HEK293 (cell line): ENCODE measurements around the gene MYOZ1.

Source experiments
- CTCF ChIA-PET: fragments of 350-600 bp; formaldehyde crosslinking; extraction: SDS; loops from one replicate; lab custom pipeline; 2021; ENCODE audit warnings: antibody characterized with exemption; lab: Yijun Ruan, JAX
- POLR2A ChIA-PET: fragments of 300-600 bp; formaldehyde crosslinking; extraction: SDS; loops from one replicate; lab custom pipeline; 2020; ENCODE audit warnings: antibody characterized with exemption, inconsistent platforms; lab: Yijun Ruan, JAX
- H3K27ac ChIP-seq: fragments of 200-500 bp; sonication (Bioruptor generic); 2 replicates; pipeline ENCODE4 v1.5.1; 2014; ENCODE audit warnings: low read depth, low read length, control low read depth, inconsistent platforms; ENCODE audit errors: extremely low read depth
- H3K36me3 ChIP-seq, 2 experiments: fragments of 200-500 bp in 1 of 2; sonication (Bioruptor generic) in 1 of 2; 1 replicate in 1 of 2; 2 replicates in 1 of 2; pipeline ENCODE4 v1.5.1; 2014 to 2017; ENCODE audit warnings: inconsistent platforms in 2 of 2, low read length in 2 of 2; ENCODE audit not compliant: control insufficient read depth in 2 of 2, insufficient read depth in 1 of 2
- H3K4me1 ChIP-seq: fragments of 200-500 bp; sonication (Bioruptor generic); 2 replicates; pipeline ENCODE4 v1.5.1; 2014; ENCODE audit warnings: mild to moderate bottlenecking, low read length, inconsistent platforms; ENCODE audit not compliant: control insufficient read depth, insufficient read depth
- H3K4me3 ChIP-seq: 2 replicates; pipeline ENCODE4 v1.5.1; 2011; ENCODE audit warnings: low read depth, mild to moderate bottlenecking, control low read depth, low read length, moderate library complexity
- H3K9me3 ChIP-seq: fragments of 200-500 bp; sonication (Bioruptor generic); 2 replicates; pipeline ENCODE4 v1.5.1; 2014; ENCODE audit warnings: low read depth, low read length, inconsistent platforms; ENCODE audit not compliant: control insufficient read depth, insufficient read depth
- BCL11B ChIP-seq: fragments of 450-650 bp; formaldehyde crosslinking; IDR thresholded peaks from 2 replicates; pipeline ENCODE4 v1.5.1; 2016; ENCODE audit warnings: low read depth, missing biosample characterization, missing genetic modification characterization
- GFI1B ChIP-seq: fragments of 450-650 bp; formaldehyde crosslinking; IDR thresholded peaks from 2 replicates; pipeline ENCODE4 v1.5.1; 2016; ENCODE audit warnings: missing biosample characterization, missing genetic modification characterization
- GLIS1 ChIP-seq: fragments of 450-650 bp; formaldehyde crosslinking; IDR thresholded peaks from 2 replicates; pipeline ENCODE4 v1.5.1; 2016; ENCODE audit warnings: missing biosample characterization, missing genetic modification characterization
- KLF9 ChIP-seq: fragments of 450-650 bp; formaldehyde crosslinking; IDR thresholded peaks from 2 replicates; pipeline ENCODE4 v1.5.1; 2016; ENCODE audit warnings: missing biosample characterization, missing genetic modification characterization, low read depth
- MYNN ChIP-seq: fragments of 450-650 bp; formaldehyde crosslinking; IDR thresholded peaks from 2 replicates; pipeline ENCODE4 v1.5.1; 2016; ENCODE audit warnings: missing biosample characterization, missing genetic modification characterization, borderline replicate concordance
- REPIN1 ChIP-seq: fragments of 450-650 bp; formaldehyde crosslinking; IDR thresholded peaks from 2 replicates; pipeline ENCODE4 v1.5.1; 2017; ENCODE audit warnings: missing biosample characterization, missing genetic modification characterization, low read depth
- SP2 ChIP-seq: fragments of 450-650 bp; formaldehyde crosslinking; IDR thresholded peaks from 2 replicates; pipeline ENCODE4 v1.5.1; 2016; ENCODE audit warnings: missing biosample characterization, missing genetic modification characterization
- YY2 ChIP-seq: fragments of 450-650 bp; formaldehyde crosslinking; IDR thresholded peaks from 2 replicates; pipeline ENCODE4 v1.5.1; 2016; ENCODE audit warnings: missing biosample characterization, missing genetic modification characterization
- ZBTB1 ChIP-seq: fragments of 450-650 bp; formaldehyde crosslinking; IDR thresholded peaks from 2 replicates; pipeline ENCODE4 v1.5.1; 2016; ENCODE audit warnings: missing biosample characterization, missing genetic modification characterization
- ZBTB8A ChIP-seq: fragments of 450-650 bp; formaldehyde crosslinking; IDR thresholded peaks from 2 replicates; pipeline ENCODE4 v1.5.1; 2016; ENCODE audit warnings: missing biosample characterization, missing genetic modification characterization
- ZNF214 ChIP-seq: fragments of 450-650 bp; formaldehyde crosslinking; IDR thresholded peaks from 2 replicates; pipeline ENCODE4 v1.5.1; 2017; ENCODE audit warnings: missing biosample characterization, mild to moderate bottlenecking, missing genetic modification characterization, borderline replicate concordance
- ZNF23 ChIP-seq: fragments of 450-650 bp; formaldehyde crosslinking; IDR thresholded peaks from 2 replicates; pipeline ENCODE4 v1.5.1; 2016; ENCODE audit warnings: missing biosample characterization, missing genetic modification characterization, borderline replicate concordance
- ZNF292 ChIP-seq: fragments of 450-650 bp; formaldehyde crosslinking; IDR thresholded peaks from 2 replicates; pipeline ENCODE4 v1.5.1; 2016; ENCODE audit warnings: low read depth, missing biosample characterization, missing genetic modification characterization, borderline replicate concordance
- ZNF521 ChIP-seq: fragments of 450-650 bp; formaldehyde crosslinking; IDR thresholded peaks from 2 replicates; pipeline ENCODE4 v1.5.1; 2017; ENCODE audit warnings: missing biosample characterization, mild to moderate bottlenecking, missing genetic modification characterization
- ZNF555 ChIP-seq: fragments of 450-650 bp; formaldehyde crosslinking; conservative IDR thresholded peaks from 2 replicates; pipeline ENCODE4 v1.5.1; 2017; ENCODE audit warnings: missing biosample characterization, mild to moderate bottlenecking, missing genetic modification characterization, inconsistent platforms
- ZNF621 ChIP-seq: fragments of 450-650 bp; formaldehyde crosslinking; IDR thresholded peaks from 2 replicates; pipeline ENCODE4 v1.5.1; 2017; ENCODE audit warnings: missing biosample characterization, missing genetic modification characterization
- ZNF623 ChIP-seq: fragments of 450-650 bp; formaldehyde crosslinking; IDR thresholded peaks from 2 replicates; pipeline ENCODE4 v1.5.1; 2016; ENCODE audit warnings: missing biosample characterization, missing genetic modification characterization
- ZNF626 ChIP-seq: fragments of 450-650 bp; sonication (Bioruptor Pico); formaldehyde crosslinking; IDR thresholded peaks from 2 replicates; pipeline ENCODE4 v1.5.1; 2018; ENCODE audit warnings: missing biosample characterization, missing genetic modification characterization, inconsistent platforms
- ZNF768 ChIP-seq: fragments of 450-650 bp; formaldehyde crosslinking; IDR thresholded peaks from 2 replicates; pipeline ENCODE4 v1.5.1; 2018; ENCODE audit warnings: missing biosample characterization, mild to moderate bottlenecking, missing genetic modification characterization
- ZNF785 ChIP-seq: fragments of 450-650 bp; formaldehyde crosslinking; IDR thresholded peaks from 2 replicates; pipeline ENCODE4 v1.5.1; 2016; ENCODE audit warnings: missing biosample characterization, missing genetic modification characterization
- ZSCAN23 ChIP-seq: fragments of 450-650 bp; formaldehyde crosslinking; IDR thresholded peaks from 2 replicates; pipeline ENCODE4 v1.5.1; 2016; ENCODE audit warnings: missing biosample characterization, missing genetic modification characterization
- TF ChIP-seq, protein P1 (sequence below): fragments of 450-650 bp; formaldehyde crosslinking; IDR thresholded peaks from 2 replicates; pipeline ENCODE4 v1.5.1; 2016; ENCODE audit warnings: missing biosample characterization, missing genetic modification characterization
- TF ChIP-seq, protein P2 (sequence below): fragments of 450-650 bp; formaldehyde crosslinking; IDR thresholded peaks from 2 replicates; pipeline ENCODE4 v1.5.1; 2016; ENCODE audit warnings: missing biosample characterization, missing genetic modification characterization
- TF ChIP-seq, protein P3 (sequence below): fragments of 450-650 bp; formaldehyde crosslinking; IDR thresholded peaks from 2 replicates; pipeline ENCODE4 v1.5.1; 2017; ENCODE audit warnings: missing biosample characterization, missing genetic modification characterization
- TF ChIP-seq, protein P4 (sequence below): fragments of 450-650 bp; formaldehyde crosslinking; IDR thresholded peaks from 2 replicates; pipeline ENCODE4 v1.5.1; 2017; ENCODE audit warnings: missing biosample characterization, missing genetic modification characterization

The MYOZ1 gene

DNA sequence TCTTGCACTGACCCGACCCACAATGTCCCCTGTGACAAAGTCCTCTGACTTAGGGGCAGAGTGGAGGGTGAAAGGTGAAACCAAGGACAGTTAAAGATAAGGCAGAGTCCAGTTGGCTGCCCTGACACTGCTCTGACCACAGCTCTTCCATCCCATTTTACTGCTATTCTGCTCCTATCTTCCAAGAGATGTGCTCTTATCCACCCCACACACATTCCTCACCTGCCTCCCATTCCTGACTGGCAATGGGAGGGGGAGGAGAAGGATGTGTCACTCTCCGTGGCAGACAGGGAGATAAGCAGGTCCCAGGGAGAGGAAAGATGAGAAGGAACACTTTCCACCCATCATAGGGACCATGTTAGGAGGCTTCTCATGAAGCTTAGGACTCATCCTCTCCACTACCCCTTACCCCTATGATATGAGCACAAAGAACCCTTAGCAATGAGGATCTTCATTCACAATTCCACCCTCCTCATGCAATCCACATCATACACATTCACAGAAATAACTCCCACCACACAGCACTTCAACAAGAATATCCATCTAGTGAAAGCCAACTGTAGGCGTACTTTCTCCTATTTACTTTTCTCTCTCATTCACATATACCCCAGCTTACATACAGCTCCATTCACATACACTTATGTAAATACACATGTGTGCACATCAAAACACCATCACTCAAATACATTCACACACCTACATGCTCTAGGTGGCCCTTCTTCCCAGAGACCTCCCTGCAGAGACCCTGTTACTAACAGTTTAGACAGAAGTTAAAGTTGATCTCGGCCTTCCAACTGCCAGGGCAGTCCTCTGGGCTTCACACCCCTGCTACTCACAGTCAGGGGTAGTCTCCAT is 7.9 kb upstream of the MYOZ1 start (continued):
- TF ChIP-seq, protein P1, sequence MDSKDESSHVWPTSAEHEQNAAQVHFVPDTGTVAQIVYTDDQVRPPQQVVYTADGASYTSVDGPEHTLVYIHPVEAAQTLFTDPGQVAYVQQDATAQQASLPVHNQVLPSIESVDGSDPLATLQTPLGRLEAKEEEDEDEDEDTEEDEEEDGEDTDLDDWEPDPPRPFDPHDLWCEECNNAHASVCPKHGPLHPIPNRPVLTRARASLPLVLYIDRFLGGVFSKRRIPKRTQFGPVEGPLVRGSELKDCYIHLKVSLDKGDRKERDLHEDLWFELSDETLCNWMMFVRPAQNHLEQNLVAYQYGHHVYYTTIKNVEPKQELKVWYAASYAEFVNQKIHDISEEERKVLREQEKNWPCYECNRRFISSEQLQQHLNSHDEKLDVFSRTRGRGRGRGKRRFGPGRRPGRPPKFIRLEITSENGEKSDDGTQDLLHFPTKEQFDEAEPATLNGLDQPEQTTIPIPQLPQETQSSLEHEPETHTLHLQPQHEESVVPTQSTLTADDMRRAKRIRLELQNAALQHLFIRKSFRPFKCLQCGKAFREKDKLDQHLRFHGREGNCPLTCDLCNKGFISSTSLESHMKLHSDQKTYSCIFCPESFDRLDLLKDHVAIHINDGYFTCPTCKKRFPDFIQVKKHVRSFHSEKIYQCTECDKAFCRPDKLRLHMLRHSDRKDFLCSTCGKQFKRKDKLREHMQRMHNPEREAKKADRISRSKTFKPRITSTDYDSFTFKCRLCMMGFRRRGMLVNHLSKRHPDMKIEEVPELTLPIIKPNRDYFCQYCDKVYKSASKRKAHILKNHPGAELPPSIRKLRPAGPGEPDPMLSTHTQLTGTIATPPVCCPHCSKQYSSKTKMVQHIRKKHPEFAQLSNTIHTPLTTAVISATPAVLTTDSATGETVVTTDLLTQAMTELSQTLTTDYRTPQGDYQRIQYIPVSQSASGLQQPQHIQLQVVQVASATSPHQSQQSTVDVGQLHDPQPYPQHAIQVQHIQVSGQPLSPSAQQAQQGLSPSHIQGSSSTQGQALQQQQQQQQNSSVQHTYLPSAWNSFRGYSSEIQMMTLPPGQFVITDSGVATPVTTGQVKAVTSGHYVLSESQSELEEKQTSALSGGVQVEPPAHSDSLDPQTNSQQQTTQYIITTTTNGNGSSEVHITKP (tag by site-specific recombination), result peak; percentile 39; the same call in 1 of the 2 replicates
- no peak for TF ChIP-seq ZNF621 (tag by site-specific recombination)

GRCh38 chr10:73647875-73648651 is 6.8 kb upstream of the MYOZ1 start:
- no peak overlapping the region for H3K27ac ChIP-seq
- CTCF ChIA-PET, result interaction anchor here (0.6 to 2.8 kb wide), 4 partner anchors 108 to 385 kb away, joined by 3 to 35 read pairs (median 3); no protein-coding TSS in a partner anchor
- no peaks in the 10 kb centered on the region for H3K9me3 ChIP-seq

GRCh38 chr10:73647211-73647874 is 6.1 kb upstream of the MYOZ1 start:
- TF ChIP-seq ZNF623 (tag by site-specific recombination) (no peak), ZNF23 (tag by site-specific recombination) (no peak), ZBTB8A (no peak), ZNF214 (tag by site-specific recombination) (no peak), ZSCAN23 (tag by site-specific recombination) (no peak), ZNF768 (tag by site-specific recombination) (no peak), ZNF521 (tag by site-specific recombination) (no peak)
- TF ChIP-seq, protein P2, sequence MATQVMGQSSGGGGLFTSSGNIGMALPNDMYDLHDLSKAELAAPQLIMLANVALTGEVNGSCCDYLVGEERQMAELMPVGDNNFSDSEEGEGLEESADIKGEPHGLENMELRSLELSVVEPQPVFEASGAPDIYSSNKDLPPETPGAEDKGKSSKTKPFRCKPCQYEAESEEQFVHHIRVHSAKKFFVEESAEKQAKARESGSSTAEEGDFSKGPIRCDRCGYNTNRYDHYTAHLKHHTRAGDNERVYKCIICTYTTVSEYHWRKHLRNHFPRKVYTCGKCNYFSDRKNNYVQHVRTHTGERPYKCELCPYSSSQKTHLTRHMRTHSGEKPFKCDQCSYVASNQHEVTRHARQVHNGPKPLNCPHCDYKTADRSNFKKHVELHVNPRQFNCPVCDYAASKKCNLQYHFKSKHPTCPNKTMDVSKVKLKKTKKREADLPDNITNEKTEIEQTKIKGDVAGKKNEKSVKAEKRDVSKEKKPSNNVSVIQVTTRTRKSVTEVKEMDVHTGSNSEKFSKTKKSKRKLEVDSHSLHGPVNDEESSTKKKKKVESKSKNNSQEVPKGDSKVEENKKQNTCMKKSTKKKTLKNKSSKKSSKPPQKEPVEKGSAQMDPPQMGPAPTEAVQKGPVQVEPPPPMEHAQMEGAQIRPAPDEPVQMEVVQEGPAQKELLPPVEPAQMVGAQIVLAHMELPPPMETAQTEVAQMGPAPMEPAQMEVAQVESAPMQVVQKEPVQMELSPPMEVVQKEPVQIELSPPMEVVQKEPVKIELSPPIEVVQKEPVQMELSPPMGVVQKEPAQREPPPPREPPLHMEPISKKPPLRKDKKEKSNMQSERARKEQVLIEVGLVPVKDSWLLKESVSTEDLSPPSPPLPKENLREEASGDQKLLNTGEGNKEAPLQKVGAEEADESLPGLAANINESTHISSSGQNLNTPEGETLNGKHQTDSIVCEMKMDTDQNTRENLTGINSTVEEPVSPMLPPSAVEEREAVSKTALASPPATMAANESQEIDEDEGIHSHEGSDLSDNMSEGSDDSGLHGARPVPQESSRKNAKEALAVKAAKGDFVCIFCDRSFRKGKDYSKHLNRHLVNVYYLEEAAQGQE (tag by site-specific recombination), result no peak
- ChIA-PET CTCF (interaction anchor here (0.6 to 9.1 kb wide), 4 partner anchors 109 to 119 kb away, joined by 3 to 168 read pairs (median 19); no protein-coding TSS in a partner anchor), POLR2A (no interaction called here)
- Histone ChIP-seq H3K36me3 (no peaks in the 10 kb centered on the region), H3K4me3 (peak overlapping the region; percentile 24), H3K9me3 (no peaks in the 10 kb centered on the region), H3K4me1 (no peaks in the 10 kb centered on the region), H3K27ac (no peak overlapping the region)

More at GRCh38 chr10:73647875-73648651, 6.8 kb upstream of the MYOZ1 start:
- POLR2A ChIA-PET, result no interaction called here
- peak overlapping the region; percentile 24 for H3K4me3 ChIP-seq
- H3K4me1 ChIP-seq, result no peaks in the 10 kb centered on the region
- H3K36me3 ChIP-seq, result no peaks in the 10 kb centered on the region
- TF ChIP-seq GLIS1 (tag by site-specific recombination) (no peak), REPIN1 (tag by site-specific recombination) (no peak), ZNF555 (tag by site-specific recombination) (no peak), ZBTB1 (tag by site-specific recombination) (no peak), ZNF621 (tag by site-specific recombination) (no peak), BCL11B (no peak), MYNN (tag by site-specific recombination) (no peak), ZNF626 (tag by site-specific recombination) (no peak), YY2 (no peak), GFI1B (tag by site-specific recombination) (no peak), ZNF292 (tag by site-specific recombination) (no peak), KLF9 (tag by site-specific recombination) (no peak), ZNF214 (tag by site-specific recombination) (no peak), ZNF785 (tag by site-specific recombination) (no peak), SP2 (tag by site-specific recombination) (no peak)
- TF ChIP-seq, protein P3, sequence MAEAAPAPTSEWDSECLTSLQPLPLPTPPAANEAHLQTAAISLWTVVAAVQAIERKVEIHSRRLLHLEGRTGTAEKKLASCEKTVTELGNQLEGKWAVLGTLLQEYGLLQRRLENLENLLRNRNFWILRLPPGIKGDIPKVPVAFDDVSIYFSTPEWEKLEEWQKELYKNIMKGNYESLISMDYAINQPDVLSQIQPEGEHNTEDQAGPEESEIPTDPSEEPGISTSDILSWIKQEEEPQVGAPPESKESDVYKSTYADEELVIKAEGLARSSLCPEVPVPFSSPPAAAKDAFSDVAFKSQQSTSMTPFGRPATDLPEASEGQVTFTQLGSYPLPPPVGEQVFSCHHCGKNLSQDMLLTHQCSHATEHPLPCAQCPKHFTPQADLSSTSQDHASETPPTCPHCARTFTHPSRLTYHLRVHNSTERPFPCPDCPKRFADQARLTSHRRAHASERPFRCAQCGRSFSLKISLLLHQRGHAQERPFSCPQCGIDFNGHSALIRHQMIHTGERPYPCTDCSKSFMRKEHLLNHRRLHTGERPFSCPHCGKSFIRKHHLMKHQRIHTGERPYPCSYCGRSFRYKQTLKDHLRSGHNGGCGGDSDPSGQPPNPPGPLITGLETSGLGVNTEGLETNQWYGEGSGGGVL (tag by site-specific recombination), result no peak
- TF ChIP-seq, protein P4, sequence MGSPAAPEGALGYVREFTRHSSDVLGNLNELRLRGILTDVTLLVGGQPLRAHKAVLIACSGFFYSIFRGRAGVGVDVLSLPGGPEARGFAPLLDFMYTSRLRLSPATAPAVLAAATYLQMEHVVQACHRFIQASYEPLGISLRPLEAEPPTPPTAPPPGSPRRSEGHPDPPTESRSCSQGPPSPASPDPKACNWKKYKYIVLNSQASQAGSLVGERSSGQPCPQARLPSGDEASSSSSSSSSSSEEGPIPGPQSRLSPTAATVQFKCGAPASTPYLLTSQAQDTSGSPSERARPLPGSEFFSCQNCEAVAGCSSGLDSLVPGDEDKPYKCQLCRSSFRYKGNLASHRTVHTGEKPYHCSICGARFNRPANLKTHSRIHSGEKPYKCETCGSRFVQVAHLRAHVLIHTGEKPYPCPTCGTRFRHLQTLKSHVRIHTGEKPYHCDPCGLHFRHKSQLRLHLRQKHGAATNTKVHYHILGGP, result no peak
